Fibroblast of pulmonary artery (primary cell): ENCODE data around the gene HHAT.

Source experiments
- DNase-seq: peaks from one replicate; pipeline ENCODE4 v3.0.0-alpha.2; 2010; ENCODE audit warnings: low read depth
- H3K4me3 ChIP-seq: replicated peaks from 2 replicates; pipeline ENCODE4 v1.5.1; 2011; ENCODE audit warnings: low read depth, mild to moderate bottlenecking, control low read depth, low read length, moderate library complexity
- CTCF ChIP-seq: IDR thresholded peaks from 2 replicates; pipeline ENCODE4 v1.5.1; 2011; ENCODE audit warnings: mild to moderate bottlenecking, control low read depth, low read length, inconsistent platforms; ENCODE audit errors: missing control alignments

HHAT gene

GRCh38 chr1:210500831-210501230 lies 172.1 kb downstream of the HHAT start:
- no peak for TF ChIP-seq CTCF
- DNase-seq: no peak
- H3K4me3 ChIP-seq: no peak overlapping the region

- DNase-seq: no peak
- no peak for TF ChIP-seq CTCF
- H3K4me3 ChIP-seq: no peak overlapping the region
Measured at GRCh38 chr1:210504286-210504685, 175.6 kb downstream of the HHAT start.

- no peak overlapping the region for H3K4me3 ChIP-seq
- no peak for TF ChIP-seq CTCF
- no peak for DNase-seq
Measured at GRCh38 chr1:210505601-210506496, 177.1 kb downstream of the HHAT start.

- DNase-seq: no peak
- no peak for TF ChIP-seq CTCF
Measured at GRCh38 chr1:210506689-210507088, 178.0 kb downstream of the HHAT start.

GRCh38 chr1:210516092-210516656 lies 187.5 kb downstream of the HHAT start:
- no peak overlapping the region for H3K4me3 ChIP-seq
- no peak for DNase-seq
- TF ChIP-seq CTCF: no peak

More at GRCh38 chr1:210506689-210507088, 178.0 kb downstream of the HHAT start:
- no peak overlapping the region for H3K4me3 ChIP-seq

GRCh38 chr1:210516697-210517459 lies 188.2 kb downstream of the HHAT start:
- TF ChIP-seq CTCF: no peak
- no peak for DNase-seq
- no peak overlapping the region for H3K4me3 ChIP-seq
